ENCODE data around the gene RAB6B.

DNA sequence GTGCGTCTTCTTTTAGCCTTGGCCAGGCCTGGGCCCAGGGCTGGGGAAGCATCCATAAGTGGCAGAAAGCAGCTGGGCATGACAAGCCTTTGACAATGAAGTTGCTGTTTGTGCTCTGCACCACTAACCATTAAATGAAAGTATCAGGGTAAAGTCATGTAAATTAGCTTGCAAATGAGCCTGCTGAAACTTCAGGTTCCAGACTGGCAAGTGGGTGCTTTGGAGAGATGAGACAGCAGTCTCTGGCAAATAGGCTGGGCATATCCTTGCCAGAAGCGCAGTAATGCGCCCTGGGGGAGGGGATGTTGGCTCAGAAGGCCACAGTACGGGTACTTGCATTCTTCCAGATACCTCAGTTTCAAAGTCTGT, 40.7 kb downstream of the RAB6B start:
- TF ChIP-seq, protein P1, sequence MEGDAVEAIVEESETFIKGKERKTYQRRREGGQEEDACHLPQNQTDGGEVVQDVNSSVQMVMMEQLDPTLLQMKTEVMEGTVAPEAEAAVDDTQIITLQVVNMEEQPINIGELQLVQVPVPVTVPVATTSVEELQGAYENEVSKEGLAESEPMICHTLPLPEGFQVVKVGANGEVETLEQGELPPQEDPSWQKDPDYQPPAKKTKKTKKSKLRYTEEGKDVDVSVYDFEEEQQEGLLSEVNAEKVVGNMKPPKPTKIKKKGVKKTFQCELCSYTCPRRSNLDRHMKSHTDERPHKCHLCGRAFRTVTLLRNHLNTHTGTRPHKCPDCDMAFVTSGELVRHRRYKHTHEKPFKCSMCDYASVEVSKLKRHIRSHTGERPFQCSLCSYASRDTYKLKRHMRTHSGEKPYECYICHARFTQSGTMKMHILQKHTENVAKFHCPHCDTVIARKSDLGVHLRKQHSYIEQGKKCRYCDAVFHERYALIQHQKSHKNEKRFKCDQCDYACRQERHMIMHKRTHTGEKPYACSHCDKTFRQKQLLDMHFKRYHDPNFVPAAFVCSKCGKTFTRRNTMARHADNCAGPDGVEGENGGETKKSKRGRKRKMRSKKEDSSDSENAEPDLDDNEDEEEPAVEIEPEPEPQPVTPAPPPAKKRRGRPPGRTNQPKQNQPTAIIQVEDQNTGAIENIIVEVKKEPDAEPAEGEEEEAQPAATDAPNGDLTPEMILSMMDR (IDR thresholded peaks at IDR 0.05): no peak
- TF ChIP-seq POLR2A (IDR thresholded peaks at IDR 0.05; ENCODE audit: low read depth) (no peak), POLR2AphosphoS5 (IDR thresholded peaks at IDR 0.05) (no peak), EP300 (IDR thresholded peaks at IDR 0.05) (no peak)
